Gastroesophageal sphincter (tissue), 3 donors: Measurements from ENCODE around the gene PDHA2.

ENCODE experiments used
- CTCF ChIP-seq, 4 experiments: fragments of 200-600 bp in 2 of 4; fragments of 450-650 bp in 2 of 4; sonication (generic) in 1 of 4; IDR thresholded peaks; one replicate each; pipeline ENCODE4 v1.5.1; 2017 to 2019; ENCODE audit warnings: antibody characterized with exemption in 4 of 4, mild to moderate bottlenecking in 2 of 4, moderate library complexity in 2 of 4
- POLR2A ChIP-seq, 2 donors: fragments of 450-650 bp; IDR thresholded peaks; one replicate each; pipeline ENCODE4 v1.6.1; 2017; ENCODE audit warnings: antibody characterized with exemption in 2 of 2, mild to moderate bottlenecking in 2 of 2, moderate library complexity in 1 of 2

GRCh38 chr4:95887551-95887950 is 47.7 kb downstream of the PDHA2 start:
- TF ChIP-seq CTCF (IDR thresholded peaks at IDR 0.05) (no peak), POLR2A (IDR thresholded peaks at IDR 0.05) (no peak)
